Measurements from ENCODE around the gene TOP1. TPM values are rescaled to one million over a fixed set of nuclear protein-coding genes. Genes with fewer than 3 reads are reported as not detected.

TOP1 gene
- total and polyA plus RNA-seq, 9 of the 15 experiments (the other 6 are each of a cell fraction or from before 2014, with no cell fraction given) = 26.4 to 127 (median 39.6) TPM

DNA sequence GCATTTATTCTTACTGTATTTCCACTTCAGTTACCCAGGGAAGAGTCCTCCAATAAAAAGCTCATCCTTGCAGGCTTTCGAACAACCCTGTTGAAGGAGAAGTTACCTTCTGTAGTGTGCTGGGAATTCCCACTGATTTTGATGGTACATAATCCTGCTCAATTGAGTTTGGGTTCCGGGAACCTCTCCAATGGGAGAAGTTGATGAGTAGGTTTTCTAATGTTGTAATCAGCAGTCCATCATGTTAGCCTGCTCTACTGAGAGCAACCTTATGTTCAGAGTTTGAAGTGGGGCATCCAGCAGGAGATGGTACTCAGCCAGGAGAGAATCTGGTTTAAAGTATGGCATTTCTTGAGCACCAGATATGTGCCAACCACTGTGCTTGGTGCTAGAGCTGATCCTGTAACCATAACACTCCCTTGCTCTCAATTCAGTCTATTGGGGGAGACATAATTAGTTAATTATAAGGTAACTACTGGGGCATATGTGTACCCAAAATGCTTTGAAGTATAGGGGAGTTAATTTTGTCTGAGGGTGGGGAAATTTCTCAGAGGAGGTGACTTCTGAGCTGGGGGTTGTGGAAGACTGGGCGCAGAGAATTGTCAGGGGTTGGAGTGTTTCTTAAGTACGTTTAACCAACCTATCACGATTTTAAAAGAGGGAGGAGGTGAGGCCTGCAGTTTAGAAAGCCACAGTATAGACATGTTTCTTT is 2.1 kb downstream of the TOP1 start:
- in situ Hi-C loops (cut with MboI) = no loop called here
- peak overlapping the region; percentile 29; the same call in 2 of the 3 replicates for H3K27ac ChIP-seq (ENCODE audit: extremely low read depth, low read depth, low read length)
- peaks cover 77% of the 10 kb centered on the region for H3K79me2 ChIP-seq (ENCODE audit: control insufficient read depth, insufficient read depth, low read length)
- peak; percentile 4; the same call in 1 of the 3 replicates for ATAC-seq
- H3K4me3 ChIP-seq = peak overlapping the region; percentile 90
- BruUV-seq (replicated peaks) = no TSS peak
- CTCF ChIA-PET (ENCODE audit: low intra/inter-chr PET ratio) = interaction anchor here (0.7 kb wide), 1 partner anchor 64 kb away, joined by 3 read pairs; no protein-coding TSS in a partner anchor
- H3K4me1 ChIP-seq (replicated peaks in 1 of 2; ENCODE audit: control insufficient read depth in 2 of 2, insufficient read depth in 2 of 2, low read length in 2 of 2) = peaks cover 25 to 38% of the 10 kb centered on the region in 2 experiments
- POLR2A ChIA-PET = interaction anchor here (0.5 to 8.3 kb wide), 9 partner anchors 9 to 56 kb away, joined by 3 to 125 read pairs (median 4); no protein-coding TSS in a partner anchor
- no peaks in the 10 kb centered on the region for H3K9me1 ChIP-seq (ENCODE audit: control insufficient read depth, insufficient read depth, low read length)
- H4K20me1 ChIP-seq (replicated peaks; ENCODE audit: control insufficient read depth, insufficient read depth, low read length) = peaks cover 25% of the 10 kb centered on the region
- no peaks in the 10 kb centered on the region for H3K27me3 ChIP-seq (ENCODE audit: control insufficient read depth in 2 of 2, insufficient read depth in 2 of 2, low read length in 2 of 2)
- H3K36me3 ChIP-seq (ENCODE audit: control insufficient read depth, insufficient read depth, low read length) = peaks cover 34% of the 10 kb centered on the region
- no peak overlapping the region for H2AFZ ChIP-seq (ENCODE audit: low read depth, low read length)
- intact Hi-C loops (cut with micrococcal nuclease) = loop anchor here (5.0 kb wide), 1 partner anchor 42 kb away; no protein-coding TSS in a partner anchor
- peak overlapping the region; percentile 84 for H3K4me2 ChIP-seq (ENCODE audit: insufficient read depth, low read length)
- peak in 1 of 4 experiments; percentile 33 for DNase-seq (ENCODE audit: extremely low read depth in 1 of 4, low spot score in 3 of 4)
- no peaks in the 10 kb centered on the region for H3K9me3 ChIP-seq (replicated peaks; ENCODE audit: control insufficient read depth, insufficient read depth, low read depth, low read length)
- TF ChIP-seq, protein P1, sequence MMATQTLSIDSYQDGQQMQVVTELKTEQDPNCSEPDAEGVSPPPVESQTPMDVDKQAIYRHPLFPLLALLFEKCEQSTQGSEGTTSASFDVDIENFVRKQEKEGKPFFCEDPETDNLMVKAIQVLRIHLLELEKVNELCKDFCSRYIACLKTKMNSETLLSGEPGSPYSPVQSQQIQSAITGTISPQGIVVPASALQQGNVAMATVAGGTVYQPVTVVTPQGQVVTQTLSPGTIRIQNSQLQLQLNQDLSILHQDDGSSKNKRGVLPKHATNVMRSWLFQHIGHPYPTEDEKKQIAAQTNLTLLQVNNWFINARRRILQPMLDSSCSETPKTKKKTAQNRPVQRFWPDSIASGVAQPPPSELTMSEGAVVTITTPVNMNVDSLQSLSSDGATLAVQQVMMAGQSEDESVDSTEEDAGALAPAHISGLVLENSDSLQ (IDR thresholded peaks at IDR 0.05) = peak; percentile 56
- TF ChIP-seq, protein P2, sequence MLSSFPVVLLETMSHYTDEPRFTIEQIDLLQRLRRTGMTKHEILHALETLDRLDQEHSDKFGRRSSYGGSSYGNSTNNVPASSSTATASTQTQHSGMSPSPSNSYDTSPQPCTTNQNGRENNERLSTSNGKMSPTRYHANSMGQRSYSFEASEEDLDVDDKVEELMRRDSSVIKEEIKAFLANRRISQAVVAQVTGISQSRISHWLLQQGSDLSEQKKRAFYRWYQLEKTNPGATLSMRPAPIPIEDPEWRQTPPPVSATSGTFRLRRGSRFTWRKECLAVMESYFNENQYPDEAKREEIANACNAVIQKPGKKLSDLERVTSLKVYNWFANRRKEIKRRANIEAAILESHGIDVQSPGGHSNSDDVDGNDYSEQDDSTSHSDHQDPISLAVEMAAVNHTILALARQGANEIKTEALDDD (IDR thresholded peaks at IDR 0.05) = peak; percentile 68
- TF ChIP-seq ZNF436 (CRISPR knock-in tag; IDR thresholded peaks at IDR 0.05) = no peak
- FAIRE-seq = peak; percentile 26
- 15% methylated on average over 5 of the region's 5 CpGs for WGBS (ENCODE audit: insufficient coverage, low coverage, missing lambda C conversion rate)
- H3K9ac ChIP-seq (ENCODE audit: insufficient read depth in 1 of 2, low read depth in 2 of 2, low read length in 2 of 2) = peak overlapping the region; percentile 5 to 92; a peak in 3 of 4 replicates
